Activated effector memory CD4-positive, alpha-beta T cell treated with anti-CD3 and anti-CD28 coated beads, Interleukin-2, amount 50 U/mL, for 16 hours (primary cell): Measurements from ENCODE around the gene EEIG1.

Experiments used
- DNase-seq: peaks from one replicate; pipeline ENCODE4 v3.0.0-alpha.2; 2020

The EEIG1 gene

DNA sequence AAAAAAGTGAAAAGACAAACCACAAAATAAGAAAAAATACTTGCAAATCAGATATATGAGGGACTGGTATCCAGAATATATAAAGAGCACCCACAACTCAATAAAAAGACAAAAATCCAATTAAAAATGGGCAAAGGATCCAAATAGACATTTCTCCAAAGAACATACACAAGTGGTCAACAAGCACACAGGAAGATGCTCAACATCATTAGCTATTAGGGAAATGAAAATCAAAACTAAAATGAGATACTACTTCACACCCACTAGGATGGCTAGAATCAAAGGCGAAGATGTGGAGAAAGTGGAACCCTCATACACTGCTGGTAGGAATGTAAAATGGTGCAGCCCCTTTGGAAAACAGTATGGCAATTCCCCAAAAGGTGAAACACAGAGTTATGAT lies 22.1 kb downstream of the EEIG1 start:
- DNase-seq: no peak

GRCh38 chr9:127955294-127956015 lies 25.3 kb downstream of the EEIG1 start:
- DNase-seq: peak; percentile 95

DNA sequence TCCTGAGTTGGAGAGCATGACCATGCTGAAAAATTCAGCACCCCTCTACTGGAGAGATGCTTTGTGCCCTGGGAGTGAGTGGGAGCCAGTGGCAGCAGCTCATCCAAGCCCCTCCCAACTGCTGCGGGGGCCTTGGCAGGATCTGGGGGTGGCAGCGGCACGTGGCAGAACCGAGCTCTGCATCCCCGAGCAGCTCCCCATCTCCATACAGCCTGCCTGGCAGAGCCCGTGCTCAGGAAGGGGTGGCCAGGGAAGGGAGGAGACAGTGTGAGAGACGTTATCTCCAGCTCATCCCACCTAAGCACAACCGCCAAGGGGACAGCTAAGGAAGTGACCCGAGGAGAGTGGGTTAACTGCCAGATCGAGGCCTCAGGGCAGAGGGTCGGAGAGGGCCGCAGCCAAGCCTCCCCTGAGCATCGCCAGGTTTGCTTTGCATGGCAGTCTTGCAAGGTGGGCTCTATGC lies 25.9 kb downstream of the EEIG1 start:
- DNase-seq: no peak

DNA sequence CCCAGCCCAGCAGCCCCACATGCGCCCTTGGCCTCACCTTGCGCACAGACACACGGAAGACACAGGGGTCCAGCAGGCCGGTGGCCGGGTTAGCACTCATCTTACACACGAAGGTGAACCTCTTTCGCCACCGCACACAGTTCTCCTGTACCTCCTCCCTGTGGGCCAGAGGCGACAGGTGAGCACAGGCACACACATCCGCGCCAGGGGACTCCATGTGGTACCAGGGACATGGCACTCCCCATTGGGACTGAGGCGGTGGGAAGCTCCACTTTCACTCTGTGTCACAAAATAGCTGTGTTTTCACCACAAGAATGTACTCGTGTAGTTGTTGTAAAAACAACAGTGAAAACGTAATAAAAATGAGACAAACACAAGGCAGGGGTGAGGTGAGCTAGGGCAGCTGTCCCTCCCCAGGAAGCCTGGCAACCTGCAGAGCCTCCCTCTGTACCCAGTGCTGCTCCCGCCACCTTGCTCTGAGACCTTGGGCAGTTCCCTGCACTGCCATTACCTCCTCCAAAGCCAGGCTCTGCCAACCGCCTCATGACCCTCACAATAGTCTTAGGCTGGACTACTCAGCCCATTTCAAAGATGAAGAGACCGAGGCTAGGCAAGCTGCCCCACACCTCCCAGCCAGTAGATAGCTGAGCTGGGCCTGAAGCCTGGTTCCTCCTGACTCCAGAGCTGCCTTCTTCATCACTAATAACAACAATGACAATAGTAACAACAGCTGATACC lies 26.9 kb downstream of the EEIG1 start:
- DNase-seq: no peak

DNA sequence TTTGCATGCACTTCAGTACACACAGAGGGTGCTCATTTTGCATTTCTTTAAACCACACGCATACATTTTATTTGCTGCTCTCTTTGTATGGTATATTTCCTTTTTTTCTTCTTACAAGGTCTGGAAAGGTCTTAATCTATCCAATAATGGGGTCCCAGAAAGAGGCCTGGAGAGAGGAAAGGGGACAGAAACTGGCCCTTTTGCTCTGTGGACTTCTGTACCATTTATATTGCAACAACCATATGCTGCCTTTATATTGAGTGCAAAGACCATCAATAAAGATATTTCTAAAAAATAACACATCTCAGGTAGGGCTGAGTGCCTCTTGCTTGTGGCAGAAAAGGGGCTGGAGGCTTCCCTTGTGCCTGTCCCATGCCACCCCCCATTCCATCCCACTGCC lies 27.6 kb downstream of the EEIG1 start:
- no peak for DNase-seq

- no peak for DNase-seq
Measured at GRCh38 chr9:127950513-127951289, 30.1 kb downstream of the EEIG1 start.

DNA sequence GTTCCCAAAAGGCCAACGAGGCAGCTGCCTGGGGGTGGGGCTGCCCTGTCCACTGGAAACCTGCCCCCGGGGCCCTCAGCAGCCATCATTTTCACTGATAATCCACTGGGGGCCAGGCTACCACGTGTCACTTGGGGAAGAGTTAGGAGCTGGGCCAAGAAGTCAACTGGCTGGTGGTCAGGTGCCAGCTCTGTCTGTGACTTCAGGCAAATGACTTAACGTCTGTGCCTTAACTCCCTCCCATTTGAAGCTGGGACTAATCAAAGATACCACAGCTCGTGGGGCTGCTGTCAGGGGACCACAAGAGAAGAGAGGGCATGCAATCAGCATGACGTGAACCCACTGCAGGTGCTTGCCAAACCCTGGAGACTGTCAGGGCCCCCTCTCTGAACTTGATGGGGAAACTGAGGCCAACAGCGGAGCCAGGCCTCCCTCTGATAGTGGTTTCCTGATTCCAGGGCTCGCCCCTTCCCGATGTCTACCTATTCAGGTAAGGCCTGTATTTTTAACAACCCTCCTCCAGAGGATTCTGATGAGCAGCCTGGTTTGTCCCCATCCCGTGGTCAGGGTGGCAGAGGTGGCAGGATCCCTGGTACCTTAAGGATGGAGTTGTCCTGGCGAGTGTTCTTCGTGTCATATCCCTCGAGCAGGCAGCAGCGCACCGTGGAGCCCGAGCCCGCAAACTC lies 30.8 kb downstream of the EEIG1 start:
- DNase-seq: no peak

DNA sequence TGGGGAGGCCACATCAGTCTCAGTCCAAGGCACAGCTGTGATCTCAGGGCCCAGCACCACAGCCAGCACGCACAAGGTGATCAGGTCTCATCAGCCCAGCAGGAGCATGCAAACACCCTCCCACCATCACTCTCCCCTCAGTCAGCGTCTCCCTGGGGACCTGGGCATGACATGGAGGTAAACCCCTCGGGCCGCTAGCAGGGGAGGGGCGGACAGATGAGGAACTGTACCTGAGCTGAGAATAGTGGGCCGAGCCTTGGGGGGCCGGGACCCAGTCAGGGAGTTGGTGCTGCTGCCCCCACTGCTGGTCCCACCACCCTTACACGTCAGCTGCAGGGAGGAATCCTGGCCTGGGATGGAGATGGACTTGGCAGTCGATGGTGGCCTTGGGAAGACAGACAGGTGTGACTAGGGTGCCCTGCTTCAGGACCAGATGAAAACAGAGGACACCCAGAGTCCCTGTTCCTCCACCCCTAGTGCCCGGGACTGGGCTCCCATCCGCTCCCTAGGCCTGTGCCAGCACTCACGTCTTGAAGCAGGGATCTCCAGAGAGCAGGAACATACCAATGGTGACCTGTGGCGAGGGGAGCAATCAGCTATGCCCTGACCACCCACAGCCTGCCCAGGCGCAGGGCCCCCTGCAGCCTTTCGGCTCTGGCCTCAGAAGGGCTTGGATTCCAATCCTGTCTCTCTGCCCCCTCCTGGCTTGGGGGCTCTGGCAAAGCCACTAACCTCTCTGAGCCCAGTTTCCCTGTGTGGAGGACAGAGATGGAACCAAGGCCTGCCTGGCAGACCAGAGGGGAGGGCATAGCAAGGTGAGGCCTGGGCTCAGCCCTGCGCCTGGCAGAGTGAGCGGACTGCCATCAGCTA lies 32.7 kb downstream of the EEIG1 start:
- no peak for DNase-seq

GRCh38 chr9:127946728-127947127 lies 34.1 kb downstream of the EEIG1 start:
- no peak for DNase-seq

DNA sequence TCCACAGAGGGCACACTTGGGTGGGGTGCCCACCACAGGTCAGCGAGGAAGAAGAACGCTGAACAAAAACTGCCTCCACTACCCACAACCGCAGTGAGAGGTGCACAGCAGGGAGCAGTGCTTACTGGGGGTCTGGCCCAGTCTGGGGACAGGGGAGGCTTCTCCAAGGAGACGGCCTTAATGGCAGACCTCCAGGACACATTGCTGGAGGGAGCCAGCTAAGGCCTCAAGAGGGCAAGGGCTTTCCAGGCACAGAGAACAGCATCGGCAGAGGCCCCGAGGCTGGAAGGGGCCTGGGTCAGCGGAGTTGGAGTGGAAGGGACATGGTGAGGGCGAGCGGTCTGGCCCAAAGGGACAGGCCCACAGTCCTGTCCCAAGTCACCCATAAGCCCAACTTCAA lies 34.8 kb downstream of the EEIG1 start:
- no peak for DNase-seq

GRCh38 chr9:127945338-127945737 lies 35.5 kb downstream of the EEIG1 start:
- no peak for DNase-seq

- no peak for DNase-seq
Measured at GRCh38 chr9:127944586-127945218, 36.1 kb downstream of the EEIG1 start.

DNA sequence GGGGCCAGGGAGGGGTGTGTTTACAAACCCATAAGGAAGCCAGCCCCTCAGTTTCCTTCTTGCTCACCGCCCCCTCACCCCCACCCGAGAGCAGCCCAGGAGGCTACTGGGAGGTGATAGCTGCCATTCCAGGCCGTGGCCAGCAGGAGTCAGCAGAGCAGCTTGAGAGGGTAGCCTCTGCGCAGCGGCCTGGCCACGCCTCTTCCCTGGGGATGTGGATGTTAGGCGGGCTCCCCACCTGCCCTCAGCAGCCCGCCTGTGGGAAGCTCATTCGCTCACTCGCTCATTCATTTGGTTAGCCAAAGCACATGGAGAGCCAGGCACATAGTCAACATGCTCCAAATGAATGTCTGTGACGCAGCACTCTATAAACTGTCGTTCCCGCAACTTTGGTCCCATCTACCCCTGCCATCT lies 37.1 kb downstream of the EEIG1 start:
- DNase-seq: peak; percentile 91

DNA sequence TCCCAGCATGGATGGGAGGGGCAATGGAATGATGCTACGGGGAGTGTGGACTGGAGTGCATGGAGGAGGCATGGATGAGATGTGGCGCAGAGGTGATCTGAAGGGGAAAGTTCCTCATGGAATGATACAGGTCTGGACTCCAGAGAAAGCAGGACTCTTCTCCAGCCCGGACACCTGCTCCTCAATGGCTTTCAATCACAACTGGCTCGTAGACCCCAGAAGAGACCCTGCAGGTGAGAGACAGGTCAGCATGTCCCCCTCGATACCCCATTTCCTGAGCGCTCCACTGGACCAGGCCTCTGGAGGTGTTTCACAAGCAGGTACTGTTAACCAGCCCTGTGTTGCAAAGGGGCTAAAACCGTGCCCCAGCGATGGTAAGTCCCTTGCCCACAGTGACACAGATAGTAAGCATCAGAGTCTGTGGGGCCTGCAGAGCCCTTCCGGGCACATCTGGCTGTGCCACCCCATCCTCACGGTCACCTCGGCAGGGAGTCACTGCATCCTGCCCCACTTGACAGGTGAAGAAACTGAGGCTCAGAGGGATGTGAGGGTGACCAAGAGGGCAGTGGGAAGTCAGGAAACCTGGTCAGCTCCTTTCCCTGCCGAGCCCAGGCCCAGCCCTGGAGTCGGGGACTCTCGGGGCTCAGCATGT lies 37.7 kb downstream of the EEIG1 start:
- DNase-seq: no peak

GRCh38 chr9:127942216-127943010 lies 38.4 kb downstream of the EEIG1 start:
- DNase-seq: peak; percentile 81

- no peak for DNase-seq
Measured at GRCh38 chr9:127941961-127942215, 38.9 kb downstream of the EEIG1 start.

DNA sequence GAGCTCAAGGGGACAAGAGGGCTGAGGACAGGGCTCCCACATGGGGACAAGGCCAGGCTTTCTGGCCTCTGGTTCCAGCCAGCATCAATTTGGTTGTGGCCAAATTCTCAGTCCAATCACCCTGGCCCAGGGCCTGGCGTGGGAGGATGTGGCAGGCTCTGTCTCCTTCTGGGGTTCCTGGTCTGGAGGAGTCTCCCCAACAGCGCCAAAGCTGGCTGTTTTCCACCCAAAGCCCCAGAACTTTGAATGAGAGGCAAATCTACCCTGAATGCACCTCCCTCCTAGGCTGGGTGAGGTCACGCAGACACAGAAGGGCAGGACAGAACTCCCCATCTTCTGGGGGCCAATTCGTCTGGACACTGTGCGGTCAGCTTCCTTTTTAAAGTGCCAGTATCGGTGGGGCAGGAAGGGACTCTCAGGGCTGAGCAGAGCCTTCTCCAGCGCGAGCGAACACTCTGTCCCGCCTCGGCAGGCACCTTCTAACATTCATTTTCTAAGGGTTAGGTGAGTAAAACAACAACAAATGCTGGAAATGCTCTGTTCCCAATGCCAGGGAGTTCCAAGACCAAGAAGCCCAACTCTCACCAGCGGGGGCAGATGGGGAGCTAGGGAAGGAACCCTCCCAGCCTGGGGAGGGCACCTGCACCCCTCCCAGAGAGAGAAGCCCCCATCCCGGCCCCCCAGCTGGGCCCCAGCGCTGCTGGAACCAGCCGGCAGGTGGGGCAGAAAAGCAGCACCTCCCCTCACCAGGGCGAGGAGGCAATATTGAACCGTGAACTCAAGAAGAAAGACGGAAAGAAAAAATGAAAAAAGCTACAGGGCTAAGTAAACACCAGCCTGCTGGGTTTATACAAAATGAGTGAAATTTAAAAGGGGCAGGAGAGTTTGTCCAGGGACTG lies 39.5 kb downstream of the EEIG1 start:
- DNase-seq: no peak

DNA sequence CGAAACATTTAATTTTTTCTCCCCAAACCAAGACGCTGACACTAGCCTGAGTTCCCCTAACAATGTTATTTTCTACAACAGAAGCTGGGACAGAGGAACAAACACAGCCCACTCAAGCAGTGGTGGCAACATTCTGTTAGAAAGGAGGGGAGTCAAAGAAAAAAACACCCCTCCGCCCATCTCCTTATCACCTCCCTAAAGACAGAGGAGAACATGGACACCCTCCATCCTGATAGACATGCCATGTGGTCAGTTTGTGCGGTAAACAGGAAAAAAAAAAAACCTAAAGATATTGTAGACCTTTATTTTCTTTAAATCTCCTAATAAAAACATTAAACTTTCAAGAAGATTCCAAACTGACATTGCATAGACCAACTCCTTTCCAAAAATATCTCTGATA lies 40.2 kb downstream of the EEIG1 start:
- DNase-seq: no peak

- no peak for DNase-seq
Measured at GRCh38 chr9:127938298-127938690, 42.5 kb downstream of the EEIG1 start.
